DLD1 (cell line): ENCODE measurements around the gene YKT6.
"Not testable (repeated sequence)": the region's sequence is repeated elsewhere in the genome, so short reads cannot be mapped to it uniquely, and the experiment has no call there.

Source experiments
- in situ Hi-C: cut with HindIII; loops from 2 replicates; pipeline ENCODE4 v1.10.0; 2017; ENCODE audit warnings: low sequenced_read_pairs

YKT6 gene

GRCh38 chr7:44193011-44193802, 7.6 kb upstream of the YKT6 start:
- in situ Hi-C loops: no loop called here

GRCh38 chr7:44194069-44194468, 6.7 kb upstream of the YKT6 start:
- in situ Hi-C loops: no loop called here

GRCh38 chr7:44194562-44195145, 6.1 kb upstream of the YKT6 start:
- in situ Hi-C loops: no loop called here

GRCh38 chr7:44195889-44196288, 4.9 kb upstream of the YKT6 start:
- in situ Hi-C loops: no loop called here

GRCh38 chr7:44196450-44196872, 4.3 kb upstream of the YKT6 start:
- in situ Hi-C loops: no loop called here

- in situ Hi-C loops: no loop called here
These were observed 3.3 kb upstream of the YKT6 start for GRCh38 chr7:44197474-44197873.

GRCh38 chr7:44200163-44200562, 615 bp upstream of the YKT6 start:
- in situ Hi-C loops: not testable (repeated sequence)

GRCh38 chr7:44201813-44202212, 1.0 kb downstream of the YKT6 start:
- in situ Hi-C loops: no loop called here

GRCh38 chr7:44206008-44206407, 5.2 kb downstream of the YKT6 start:
- in situ Hi-C loops: no loop called here

GRCh38 chr7:44208085-44208484, 7.3 kb downstream of the YKT6 start:
- in situ Hi-C loops: no loop called here

- in situ Hi-C loops: loop anchor here (10.0 kb wide), 1 partner anchor 145 kb away; the partner anchor contains the start of gene PGAM2
These were observed 9.3 kb downstream of the YKT6 start for GRCh38 chr7:44210107-44210506.

- in situ Hi-C loops: loop anchor here (10.0 kb wide), 1 partner anchor 146 kb away; the partner anchor contains the start of gene PGAM2
These were observed 10.4 kb downstream of the YKT6 start for GRCh38 chr7:44211126-44211675.

- in situ Hi-C loops: loop anchor here (10.0 kb wide), 1 partner anchor 147 kb away; the partner anchor contains the start of gene PGAM2
These were observed 11.2 kb downstream of the YKT6 start for GRCh38 chr7:44212018-44212417.

GRCh38 chr7:44212581-44213184, 11.9 kb downstream of the YKT6 start:
- in situ Hi-C loops: loop anchor here (10.0 kb wide), 1 partner anchor 148 kb away; the partner anchor contains the start of gene PGAM2

- in situ Hi-C loops: loop anchor here (10.0 kb wide), 1 partner anchor 149 kb away; the partner anchor contains the start of gene PGAM2
These were observed 12.6 kb downstream of the YKT6 start for GRCh38 chr7:44213206-44213876.

- in situ Hi-C loops: loop anchor here (10.0 kb wide), 1 partner anchor 149 kb away; the partner anchor contains the start of gene PGAM2
These were observed 13.2 kb downstream of the YKT6 start for GRCh38 chr7:44213877-44214388.

- in situ Hi-C loops: loop anchor here (10.0 kb wide), 1 partner anchor 151 kb away; the partner anchor contains the start of gene PGAM2
These were observed 14.8 kb downstream of the YKT6 start for GRCh38 chr7:44215531-44215930.

GRCh38 chr7:44216019-44216418, 15.2 kb downstream of the YKT6 start:
- in situ Hi-C loops: loop anchor here (10.0 kb wide), 1 partner anchor 151 kb away; the partner anchor contains the start of gene PGAM2

GRCh38 chr7:44216521-44217222, 15.9 kb downstream of the YKT6 start:
- in situ Hi-C loops: loop anchor here (10.0 kb wide), 1 partner anchor 152 kb away; the partner anchor contains the start of gene PGAM2
